ENCODE data around the gene IL23R.

IL23R gene

DNA sequence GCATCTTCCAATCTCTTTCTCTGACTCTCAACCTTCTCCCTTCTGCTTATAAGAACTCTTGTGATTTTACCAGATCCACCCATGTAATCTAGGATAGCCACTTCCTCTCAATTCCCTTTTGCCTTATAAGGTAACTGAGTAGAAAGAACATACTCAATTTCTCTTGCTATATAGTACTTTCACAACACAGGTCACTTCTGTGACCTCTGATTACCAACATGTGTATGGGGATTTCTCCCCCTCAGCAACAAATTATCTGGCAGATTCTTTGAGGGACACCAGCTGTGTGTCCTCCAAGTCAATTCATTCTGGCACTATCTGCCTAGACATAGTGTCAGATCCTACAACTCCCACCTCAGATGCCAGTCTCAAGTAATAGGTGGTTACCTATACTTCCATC, 62.5 kb downstream of the IL23R start:
- FAIRE-seq, result no peak

DNA sequence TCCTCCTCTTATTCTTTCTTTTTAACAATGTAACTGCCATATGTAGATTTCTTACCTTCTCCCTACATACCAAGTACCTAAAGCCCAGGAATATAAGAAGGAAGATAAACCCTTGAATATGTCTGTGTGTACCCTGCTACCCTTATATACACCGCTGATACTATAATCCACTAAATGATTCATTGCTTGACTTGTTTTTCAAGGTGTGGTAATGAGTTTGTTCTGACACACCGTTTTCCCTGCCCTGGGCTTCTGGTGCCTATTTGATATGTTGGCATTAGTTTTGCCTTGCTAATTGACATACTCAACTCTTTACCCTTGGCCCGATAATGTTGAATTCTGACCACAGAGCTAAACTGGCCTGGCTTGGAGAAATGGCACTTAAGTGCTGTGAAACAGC, 64.3 kb downstream of the IL23R start:
- FAIRE-seq (peak; percentile 18), DNase-seq (ENCODE audit: insufficient read length, low spot score) (no peak)

More for the DNA sequence above, 62.5 kb downstream of the IL23R start:
- no peak for DNase-seq (ENCODE audit: insufficient read length, low spot score)

DNA sequence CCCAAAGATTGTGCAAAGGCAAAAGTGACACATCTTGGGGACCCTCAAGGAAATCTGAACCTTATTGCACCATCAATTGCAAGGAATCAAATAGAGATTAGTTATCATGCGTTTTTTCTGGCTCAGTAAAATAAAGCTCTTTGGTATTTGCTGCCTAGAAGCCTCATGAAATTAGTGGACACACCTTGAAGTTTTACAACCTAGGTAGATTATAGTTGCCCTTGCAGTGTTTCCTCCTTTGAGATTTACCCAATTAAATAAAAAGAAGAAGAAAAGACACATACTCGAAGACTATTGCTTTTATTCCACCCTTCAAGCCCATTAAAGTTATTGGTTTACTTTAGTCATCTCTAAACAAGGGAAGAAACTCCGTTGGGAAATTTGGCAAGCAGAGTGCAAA, 70.0 kb downstream of the IL23R start:
- FAIRE-seq (no peak), DNase-seq (ENCODE audit: insufficient read length, low spot score) (no peak)

DNA sequence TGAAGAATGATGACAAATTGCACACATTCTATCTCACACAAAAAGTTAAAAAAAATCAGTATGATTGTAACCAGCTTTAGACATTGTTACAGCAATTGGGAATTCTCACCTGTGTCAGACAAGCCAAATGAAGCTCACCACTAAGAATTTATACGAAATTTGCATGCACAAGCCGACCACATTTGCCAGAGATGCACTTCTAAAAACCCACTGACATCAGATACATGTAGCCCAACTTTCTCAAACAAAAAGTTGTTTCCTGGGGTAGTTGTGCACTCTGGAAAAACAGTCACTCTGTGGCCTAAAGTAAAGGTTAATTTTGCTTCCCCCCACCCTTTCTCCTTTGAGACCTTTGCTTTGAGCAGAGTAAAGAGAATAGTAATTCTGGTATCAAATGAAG, 73.5 kb downstream of the IL23R start:
- DNase-seq (ENCODE audit: insufficient read length, low spot score) (no peak), FAIRE-seq (no peak)

DNA sequence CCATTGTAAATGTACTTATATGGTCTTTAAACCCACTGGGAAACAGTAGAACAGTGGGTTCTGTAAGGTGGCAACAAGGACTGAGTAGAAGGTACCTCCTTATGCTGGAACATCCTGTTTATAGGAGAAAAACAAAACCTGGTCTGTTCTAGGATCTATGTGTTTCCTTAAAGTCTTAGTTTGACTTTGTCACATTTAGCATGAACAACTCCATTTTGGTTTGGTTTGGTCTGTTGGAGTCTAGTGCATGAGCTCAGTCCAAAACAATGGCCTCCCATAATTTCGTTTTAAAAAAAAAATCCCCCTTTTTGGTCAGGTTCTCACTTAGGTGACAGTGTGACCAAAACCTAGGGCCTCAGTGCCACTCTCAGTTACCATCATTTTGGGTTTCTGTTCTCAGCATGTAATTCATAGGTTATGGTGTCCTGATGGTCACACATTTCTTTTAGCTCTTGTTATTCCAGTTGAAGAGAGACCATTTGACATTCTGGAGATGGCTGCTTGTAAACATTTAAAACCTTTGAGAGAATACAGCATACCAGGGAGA, 75.0 kb downstream of the IL23R start:
- FAIRE-seq, result no peak
- DNase-seq (ENCODE audit: insufficient read length, low spot score), result no peak

DNA sequence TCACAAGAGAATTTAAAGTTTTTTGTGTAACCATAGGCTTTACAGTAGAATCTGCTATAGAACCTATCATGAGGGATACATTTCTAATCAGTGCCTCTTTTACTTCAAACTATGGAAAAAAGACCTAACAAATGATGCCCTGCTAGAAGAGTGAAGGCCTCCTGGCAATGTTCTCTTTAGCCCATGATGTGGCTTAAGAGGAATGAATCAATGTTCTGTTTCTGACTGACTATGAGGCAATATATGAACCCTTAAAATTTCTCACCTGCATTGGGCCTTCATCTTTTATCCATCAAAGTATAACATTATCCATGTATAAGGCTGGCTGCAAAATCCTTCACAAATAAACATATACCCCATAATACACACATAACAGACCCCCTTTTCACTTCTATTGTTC, 75.8 kb downstream of the IL23R start:
- DNase-seq (ENCODE audit: insufficient read length, low spot score), result no peak
- FAIRE-seq, result no peak

DNA sequence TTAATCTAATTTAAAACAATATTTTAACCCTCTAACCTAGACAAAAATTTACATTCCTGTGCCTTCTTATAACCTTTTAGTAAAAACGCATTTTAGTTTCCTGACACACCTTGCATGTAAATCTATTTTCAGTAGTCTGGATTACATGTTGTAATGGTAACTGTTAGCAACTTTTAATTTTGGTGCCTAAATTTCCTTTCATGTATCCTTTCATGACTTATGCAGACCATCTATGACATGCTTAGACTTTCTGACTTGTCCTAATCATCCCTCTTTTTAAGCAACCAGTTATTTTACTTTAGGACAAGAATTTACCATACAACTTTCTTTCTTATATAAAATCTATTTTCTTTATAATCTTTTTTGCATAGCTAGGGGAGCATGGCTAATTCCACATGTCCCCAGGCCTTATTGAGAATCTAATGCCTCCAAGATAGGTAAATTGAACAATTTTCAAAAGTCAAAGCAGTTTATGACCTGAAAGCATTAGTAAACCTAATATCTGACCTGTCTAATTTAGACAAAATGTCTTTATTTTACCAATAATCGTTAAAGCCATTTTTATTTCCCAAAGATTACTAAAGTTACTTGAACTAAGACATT, 83.9 kb downstream of the IL23R start:
- DNase-seq (ENCODE audit: insufficient read length, low spot score) (no peak), FAIRE-seq (no peak)

DNA sequence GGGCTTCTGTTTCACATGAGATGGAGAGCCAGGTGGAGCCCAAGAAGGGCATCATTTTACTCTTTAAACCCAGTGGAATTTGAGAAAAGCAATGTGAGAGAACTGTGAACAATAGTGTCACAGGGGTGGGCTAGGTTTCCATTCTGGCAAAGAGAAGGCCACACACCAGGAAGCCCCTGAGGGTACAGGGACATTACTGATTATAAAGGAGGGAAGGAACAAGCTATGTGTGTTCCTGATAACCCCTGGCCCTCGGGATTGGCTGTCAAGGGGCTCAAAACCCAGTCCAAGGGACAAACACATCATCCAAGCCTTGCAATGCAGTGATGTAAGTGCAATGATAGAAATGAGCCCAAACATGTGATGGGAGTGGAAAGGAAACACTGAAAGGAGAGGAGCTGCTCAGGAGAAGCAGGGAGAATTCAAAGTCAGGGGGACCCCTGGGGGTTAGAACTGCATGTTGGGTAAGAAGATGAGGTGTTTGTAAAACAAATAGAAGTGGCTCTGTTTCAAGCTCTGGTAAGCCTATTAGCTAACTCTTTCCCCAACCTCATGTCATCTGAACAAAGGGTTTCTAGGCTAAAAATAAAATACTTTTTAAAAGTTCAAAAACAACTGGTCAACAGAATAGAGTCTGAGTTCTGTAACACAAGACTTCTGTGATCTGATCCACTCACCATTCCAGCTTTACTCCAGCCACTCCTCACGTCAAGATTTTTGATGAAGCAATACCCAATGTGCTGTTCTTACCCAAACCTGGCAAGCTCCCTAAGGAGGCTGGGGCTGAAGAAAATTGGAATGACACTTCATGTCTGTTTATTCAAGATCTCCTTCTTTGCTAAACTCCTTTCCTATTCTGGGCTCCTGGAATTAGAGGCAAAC, 90.3 kb downstream of the IL23R start:
- DNase-seq (ENCODE audit: insufficient read length, low spot score) (no peak), FAIRE-seq (no peak)

DNA sequence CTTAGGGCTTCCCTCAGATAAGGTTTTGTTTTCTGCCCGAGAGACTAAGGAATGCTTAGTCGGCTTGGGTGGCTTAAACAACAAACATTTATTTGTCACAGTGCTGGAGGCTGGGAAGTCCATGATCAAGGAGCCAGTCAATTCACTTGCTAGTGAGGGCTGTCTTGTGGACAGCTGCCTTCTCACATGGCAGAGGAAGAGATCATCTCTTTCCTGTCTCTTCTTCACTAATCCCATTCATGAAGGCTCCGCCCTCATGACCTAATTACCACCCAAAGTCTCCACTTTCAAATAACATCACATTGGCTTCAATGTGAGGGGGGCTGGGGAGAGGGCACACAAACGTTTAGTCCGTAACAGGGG, 90.9 kb downstream of the IL23R start:
- FAIRE-seq (no peak), DNase-seq (ENCODE audit: insufficient read length, low spot score) (no peak)

DNA sequence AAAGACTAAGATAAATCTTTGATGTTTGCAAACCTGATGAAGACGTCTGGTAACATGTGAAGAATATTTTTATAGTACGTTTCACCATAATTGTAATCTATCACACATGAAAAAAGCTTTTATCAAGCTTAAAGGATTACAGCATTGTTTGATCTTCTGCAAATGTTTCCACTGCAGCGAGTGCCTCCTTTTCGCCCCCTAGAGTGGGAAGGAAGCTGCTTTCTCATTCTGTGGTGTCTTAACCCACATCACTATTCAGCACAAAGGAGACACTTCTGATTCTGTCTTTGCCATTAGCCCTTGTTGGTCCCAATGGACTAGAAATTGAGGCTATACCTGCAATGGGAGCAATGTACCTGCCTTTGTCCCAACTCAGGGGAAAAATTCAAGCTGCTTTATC, 95.4 kb downstream of the IL23R start:
- FAIRE-seq (no peak), DNase-seq (ENCODE audit: insufficient read length, low spot score) (no peak)

DNA sequence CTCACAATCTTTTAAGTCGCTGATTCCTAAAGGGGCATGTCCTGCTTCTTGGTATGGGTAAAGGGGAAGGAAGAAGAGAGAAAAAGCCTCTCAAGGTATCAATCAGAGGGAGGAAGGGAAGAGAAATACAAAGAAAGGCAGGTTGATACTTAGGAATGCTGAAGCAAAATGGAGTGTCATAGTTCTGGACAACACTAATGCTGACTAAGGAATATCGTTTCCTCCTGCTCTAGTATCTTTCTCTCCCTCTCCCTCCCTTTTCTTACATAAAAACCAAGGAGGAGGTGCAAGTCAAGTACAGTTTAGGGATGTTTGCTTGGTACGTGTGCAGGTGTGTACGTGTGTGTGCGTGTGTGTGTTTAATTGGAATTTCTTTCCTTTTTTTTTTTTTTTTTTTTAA, 96.5 kb downstream of the IL23R start:
- FAIRE-seq, result no peak
- DNase-seq (ENCODE audit: insufficient read length, low spot score), result no peak

DNA sequence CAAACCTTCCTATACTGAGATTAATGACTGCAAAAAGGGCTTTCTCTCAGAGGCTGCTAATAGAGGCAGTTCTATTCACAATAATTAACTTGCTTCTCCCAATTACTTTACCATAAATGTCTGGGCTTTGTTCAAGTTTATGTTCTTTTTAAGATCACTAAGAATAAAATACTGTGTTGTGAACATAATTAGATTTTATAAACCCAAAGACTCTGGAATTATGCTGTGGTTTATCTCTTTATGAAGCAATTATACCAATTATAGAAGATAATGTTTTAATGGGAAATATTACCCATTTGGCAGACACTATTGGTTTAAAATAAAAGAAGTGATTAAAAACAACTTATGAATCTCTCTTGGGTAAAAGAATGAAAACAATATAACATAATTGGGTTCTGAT, 97.9 kb downstream of the IL23R start:
- no peak for DNase-seq (ENCODE audit: insufficient read length, low spot score)
- FAIRE-seq, result no peak

DNA sequence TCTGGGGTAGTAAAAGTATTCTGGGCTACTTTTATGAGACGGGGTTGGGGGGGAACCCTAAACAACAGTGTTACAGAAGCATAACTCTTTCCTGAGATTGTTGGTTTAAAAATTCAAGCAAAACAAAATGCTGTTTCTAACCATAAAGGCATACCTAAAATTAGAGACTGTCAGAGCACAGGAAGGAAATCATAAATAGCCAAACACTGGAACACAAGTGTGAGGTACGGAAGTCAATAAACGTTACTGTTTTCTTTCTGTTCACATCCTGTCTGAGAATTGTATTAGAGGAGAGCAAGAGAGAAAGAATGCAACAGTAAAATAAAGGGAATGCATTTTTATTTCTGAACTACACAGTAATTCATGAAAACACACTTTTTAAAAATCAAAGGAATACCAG, 98.6 kb downstream of the IL23R start:
- peak; percentile 88 for FAIRE-seq
- no peak for DNase-seq (ENCODE audit: insufficient read length, low spot score)

DNA sequence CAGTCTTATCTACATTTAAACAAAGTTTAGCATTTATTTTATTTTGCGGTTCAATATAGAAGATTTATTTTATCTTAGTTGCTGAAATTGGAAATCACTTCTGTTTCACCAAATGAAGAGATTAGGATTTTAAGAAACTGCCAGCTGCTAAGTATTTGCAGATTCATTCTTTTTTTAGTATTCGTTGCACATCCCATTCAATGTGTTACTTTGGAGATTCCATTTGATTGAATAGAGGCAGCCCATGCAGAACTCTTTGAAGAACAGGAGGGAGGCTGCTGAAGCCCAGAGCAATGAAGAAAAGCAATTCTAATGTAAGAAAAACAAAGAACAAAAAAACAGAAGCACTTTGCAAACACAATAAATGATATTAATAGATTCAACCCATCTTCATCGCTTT, 102.8 kb downstream of the IL23R start:
- DNase-seq (ENCODE audit: insufficient read length, low spot score) (no peak), FAIRE-seq (no peak)

DNA sequence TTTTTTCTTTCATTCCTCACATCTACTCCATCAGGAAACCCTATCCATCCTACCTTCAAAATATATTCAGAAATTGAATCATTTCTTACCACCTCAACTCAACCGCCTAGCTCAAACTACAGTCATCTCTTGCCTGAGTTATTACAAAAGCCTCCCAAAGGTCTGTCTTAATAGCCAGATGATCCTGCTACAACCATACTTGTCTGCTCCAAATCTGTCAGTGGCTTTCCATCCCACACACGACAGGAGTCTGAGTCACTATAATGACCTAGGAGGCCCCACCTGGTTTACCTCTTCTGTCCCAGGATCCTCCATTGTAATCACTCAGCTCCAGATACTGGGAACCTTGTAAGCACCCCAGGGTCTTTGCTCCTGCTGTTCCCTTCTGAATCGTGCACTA, 104.3 kb downstream of the IL23R start:
- FAIRE-seq (no peak), DNase-seq (ENCODE audit: insufficient read length, low spot score) (no peak)

DNA sequence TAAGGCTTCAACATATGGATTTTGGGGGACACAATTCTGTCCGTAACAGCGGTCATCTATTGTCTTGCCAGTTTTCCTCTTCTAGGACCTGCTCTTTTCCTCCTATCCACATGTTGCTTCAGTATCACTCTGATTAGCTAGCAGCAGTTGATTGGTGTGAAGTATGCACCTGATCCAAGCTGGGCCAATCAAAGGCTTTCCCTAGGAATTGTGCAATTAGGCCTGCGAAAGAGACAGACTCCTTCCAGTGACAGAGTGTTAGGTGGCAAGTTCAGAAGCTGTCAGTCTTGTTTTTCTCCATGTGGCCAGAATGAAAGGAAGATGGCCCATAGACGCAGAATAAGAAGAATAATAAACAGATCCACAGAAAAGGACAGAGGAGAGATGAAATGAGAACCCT, 107.3 kb downstream of the IL23R start:
- no peak for FAIRE-seq

DNA sequence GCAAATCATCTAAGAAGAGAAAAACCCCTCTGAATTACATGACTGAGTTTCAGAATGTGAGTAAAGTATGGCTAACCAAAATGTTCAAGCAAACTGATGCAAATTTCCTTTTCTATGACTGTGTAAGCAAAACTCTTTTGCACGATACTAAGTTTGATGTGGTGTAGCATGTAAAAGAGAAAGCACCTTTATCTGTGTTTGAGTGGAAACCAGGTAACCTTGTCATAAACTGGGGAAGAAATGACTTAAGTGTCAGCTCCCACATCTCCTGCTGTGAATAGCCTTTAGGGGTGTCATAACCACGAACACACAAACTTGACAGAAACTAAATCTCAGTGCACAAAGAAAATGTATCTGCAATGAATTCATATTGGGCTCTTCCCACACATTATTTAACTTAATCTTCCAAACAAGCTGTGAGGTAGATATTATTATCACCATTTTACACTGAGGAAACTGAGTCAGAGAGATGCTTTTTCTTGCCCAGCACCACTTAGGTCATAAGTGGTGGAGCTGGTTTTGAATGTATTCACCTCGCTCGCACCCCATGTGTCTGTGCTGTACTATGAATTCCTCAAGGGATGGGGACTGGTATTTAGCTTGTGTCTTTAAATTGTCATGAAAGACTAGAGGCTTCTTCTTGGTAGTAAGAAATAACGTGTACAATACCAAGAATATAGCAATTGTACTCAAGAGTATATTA, 108.5 kb downstream of the IL23R start:
- no peak for FAIRE-seq
- no peak for DNase-seq (ENCODE audit: insufficient read length, low spot score)

More for the DNA sequence above, 107.3 kb downstream of the IL23R start:
- DNase-seq (ENCODE audit: insufficient read length, low spot score), result no peak

DNA sequence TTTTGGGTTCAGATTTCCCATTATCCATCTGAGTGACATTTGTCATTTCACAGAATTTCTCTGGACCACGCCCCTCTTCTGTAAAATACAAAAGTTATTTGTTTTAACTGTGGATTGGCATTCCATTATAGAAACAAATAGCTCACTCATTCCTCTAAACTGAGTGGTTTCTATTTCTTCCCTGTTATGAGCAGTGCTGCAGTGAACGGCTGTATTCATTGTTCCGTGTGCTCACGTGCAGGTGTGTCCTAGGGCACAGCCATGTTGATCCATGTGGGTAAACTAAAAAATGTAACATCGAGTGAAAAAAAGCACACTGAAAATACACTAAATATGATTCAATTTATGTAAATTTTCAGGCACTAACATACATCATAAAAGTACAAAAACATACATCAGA, 114.4 kb downstream of the IL23R start:
- FAIRE-seq (no peak), DNase-seq (ENCODE audit: insufficient read length, low spot score) (no peak)

DNA sequence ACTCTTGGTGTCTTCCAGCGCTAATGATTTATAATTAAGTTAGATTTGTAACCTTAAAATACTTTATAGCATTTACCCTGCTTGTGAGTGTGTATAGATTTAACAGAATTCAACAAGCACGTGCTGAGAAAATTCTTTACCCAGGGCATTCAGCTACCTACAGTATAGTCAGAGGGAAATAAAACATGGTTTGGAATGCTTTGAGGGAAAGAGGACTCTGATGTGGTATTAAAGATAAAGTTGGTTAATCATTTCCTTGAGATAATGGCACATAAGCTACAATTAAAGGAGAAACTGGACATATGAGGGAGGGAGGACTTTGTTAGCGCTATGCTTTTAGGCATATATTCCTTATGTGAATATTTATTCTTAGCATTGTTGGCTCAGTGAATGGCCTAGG, 115.0 kb downstream of the IL23R start:
- FAIRE-seq (no peak), DNase-seq (ENCODE audit: insufficient read length, low spot score) (no peak)

DNA sequence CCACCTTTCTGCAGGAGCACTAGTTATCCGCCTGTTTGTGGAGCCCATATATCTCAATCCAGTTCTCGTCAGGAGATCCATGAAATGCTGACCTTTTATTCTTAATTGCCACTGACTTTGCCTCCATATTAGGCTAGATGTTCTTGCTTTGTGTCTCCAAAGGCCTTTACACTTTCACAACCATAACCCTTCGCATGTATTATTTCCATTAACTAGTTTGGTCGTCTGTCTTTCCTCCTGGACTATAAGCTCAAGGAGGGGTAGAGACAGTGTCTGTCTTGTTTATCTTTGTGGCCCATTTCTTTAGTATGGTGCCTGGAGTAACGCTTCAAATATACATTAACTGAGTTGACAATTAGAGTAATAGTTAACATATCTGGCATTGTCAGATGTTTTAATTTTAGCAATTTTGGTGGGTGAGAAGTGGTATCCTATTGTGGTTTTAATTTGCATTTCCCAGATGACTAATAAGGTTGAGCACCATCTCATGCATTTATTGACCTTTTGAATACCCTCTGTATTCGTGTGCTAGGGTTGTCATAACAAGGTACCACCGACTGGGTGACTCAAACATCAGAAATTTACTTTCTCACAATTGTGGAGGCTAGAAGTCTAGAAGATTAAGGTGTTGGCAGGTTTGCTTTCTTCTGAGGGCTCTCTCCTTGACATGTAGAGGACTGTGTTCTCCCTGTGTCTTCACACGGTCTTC, 119.7 kb downstream of the IL23R start:
- FAIRE-seq (peak; percentile 40), DNase-seq (ENCODE audit: insufficient read length, low spot score) (no peak)

DNA sequence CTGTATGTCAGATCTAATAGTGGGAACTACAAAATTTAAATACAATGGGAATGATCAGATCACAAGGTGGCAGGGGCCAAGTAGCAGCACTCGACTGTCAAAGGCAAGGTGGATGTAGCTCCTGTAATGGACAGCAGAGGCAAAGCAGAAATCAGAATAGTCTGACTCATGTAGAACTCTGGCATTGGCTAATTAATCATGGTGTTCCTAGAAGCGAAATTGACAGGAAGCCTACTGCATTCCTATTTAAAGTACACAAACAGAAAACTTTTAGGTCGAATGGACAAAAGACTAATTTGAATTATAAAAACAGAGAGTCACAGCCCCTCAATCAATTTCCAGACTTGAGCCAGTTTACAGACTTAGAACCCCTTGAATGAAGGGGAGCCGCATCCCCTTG, 124.0 kb downstream of the IL23R start:
- DNase-seq (ENCODE audit: insufficient read length, low spot score), result no peak
- FAIRE-seq, result no peak

All from GM19239 (cell line).